ENCODE data around the gene AUP1.

AUP1 gene

DNA sequence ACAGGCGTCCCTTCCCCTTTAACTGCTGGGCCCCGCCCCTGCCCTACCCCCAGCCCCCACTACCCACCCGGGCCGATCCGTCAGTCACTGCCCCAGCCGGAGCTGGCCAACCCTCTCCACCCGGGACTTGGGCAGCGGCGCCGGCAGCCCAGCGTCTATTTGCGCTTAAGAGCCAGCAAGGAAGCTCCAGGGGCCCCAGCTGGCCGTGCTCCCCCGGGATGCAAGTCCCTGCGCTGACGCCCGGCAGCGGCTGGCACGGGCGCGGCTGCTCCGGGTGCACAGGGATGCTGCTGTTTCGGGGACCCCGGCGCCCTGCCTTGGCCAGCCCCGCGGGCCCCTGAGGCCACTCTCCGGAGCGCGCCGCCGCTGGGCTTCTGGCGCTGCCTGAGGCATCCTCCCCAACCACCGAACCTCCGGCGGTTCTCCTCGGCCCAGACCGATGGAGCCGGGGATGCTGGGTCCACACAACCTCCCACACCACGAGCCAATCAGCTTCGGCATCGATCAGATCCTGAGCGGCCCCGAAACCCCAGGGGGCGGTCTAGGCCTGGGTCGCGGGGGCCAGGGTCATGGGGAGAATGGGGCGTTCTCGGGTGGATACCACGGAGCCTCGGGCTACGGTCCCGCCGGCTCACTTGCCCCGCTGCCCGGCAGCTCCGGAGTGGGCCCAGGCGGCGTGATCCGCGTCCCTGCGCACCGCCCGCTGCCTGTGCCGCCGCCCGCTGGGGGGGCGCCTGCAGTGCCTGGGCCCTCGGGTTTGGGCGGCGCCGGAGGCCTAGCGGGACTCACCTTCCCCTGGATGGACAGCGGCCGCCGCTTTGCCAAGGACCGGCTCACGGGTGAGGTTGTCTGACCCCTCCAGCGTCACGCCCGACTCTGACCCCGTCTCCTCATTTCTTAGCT, 14.9 kb downstream of the AUP1 start, which contains the start of gene TLX2:
Gene TLX2 (plus strand): TSS at position 83 of the 903 bp plus-strand sequence. CDS start 357 bp downstream, at position 440.
- in situ Hi-C loops (cut with HindIII; ENCODE audit: low sequenced_read_pairs), result no loop called here

DNA sequence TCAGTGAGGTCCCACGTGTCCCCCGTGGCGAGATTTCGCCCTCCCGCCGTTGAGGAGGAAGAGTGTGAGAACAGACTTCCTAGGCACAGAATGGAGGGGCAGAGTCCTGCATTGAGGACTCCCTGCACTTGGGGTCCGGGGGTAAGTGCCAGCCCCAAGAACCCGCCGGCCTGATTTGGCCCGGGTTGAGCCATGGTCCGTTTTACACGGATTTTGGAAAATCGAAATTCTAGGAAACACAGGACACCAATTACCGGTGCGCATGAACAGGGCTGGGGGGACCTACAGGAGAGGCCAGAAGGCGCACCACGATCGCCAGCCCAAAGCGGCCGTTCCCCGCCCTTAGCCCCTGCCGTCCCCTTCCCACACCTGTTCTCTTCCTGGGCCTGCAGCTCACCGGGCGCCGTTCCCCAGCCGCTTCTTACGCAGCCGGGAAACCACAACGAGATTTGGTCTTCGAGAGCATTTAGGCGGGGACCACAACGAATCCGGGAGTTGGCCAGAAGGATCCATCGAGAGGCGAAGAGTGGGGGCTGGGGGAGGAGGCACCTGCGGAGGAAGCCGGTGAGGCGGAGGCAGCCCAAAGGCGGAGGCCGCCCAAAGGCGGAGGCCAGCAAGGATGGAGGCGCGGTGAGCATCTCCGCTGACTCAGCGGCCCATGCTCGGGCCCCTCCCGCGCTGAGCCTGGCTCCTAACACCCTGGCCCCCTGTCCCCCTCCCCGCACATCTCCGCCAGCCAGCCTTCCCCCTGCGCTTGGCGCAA, 15.7 kb downstream of the AUP1 start:
- in situ Hi-C loops (cut with HindIII; ENCODE audit: low sequenced_read_pairs), result no loop called here

DNA sequence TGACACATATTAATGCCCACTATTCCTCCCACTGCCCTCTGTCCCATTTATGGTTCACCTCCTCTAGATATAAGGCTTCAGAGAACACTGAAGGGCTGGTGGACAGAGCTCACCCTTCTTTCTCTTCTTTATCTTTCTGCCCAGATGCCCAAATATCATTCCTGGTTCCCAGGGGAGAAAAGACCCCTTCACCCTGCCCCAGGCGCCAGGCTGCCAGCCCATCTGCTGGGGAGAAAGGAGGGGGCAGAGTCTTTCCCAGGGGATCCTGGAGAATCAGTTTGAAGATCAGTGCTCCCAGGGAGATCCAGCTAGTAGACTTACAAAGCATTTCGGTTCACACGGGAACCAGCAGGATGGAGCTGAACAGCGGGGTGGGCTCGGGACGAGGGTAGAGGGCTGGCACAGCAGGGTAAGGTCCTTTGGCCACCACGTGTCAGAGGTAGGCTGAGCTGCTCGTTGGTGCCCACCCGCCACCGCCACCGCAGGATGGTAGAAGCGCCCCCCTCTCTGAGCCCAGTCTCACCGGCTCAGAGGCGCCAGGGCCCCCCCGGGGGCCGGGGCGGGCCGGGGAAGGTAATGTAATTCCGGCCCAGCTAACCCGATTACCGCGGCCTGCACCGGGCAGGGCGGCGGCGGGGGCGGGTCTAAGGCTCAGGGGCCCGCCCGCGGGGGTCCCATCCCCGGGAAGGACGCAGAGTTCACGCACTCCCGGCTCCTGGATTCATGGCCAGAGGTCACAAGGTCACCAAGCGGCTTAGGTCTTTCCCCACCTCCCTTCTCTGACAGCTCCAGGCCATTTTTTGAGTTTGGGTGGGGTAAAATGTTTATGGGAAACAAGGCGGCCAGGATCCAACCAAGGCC, 16.5 kb downstream of the AUP1 start:
- in situ Hi-C loops (cut with HindIII; ENCODE audit: low sequenced_read_pairs), result no loop called here

DNA sequence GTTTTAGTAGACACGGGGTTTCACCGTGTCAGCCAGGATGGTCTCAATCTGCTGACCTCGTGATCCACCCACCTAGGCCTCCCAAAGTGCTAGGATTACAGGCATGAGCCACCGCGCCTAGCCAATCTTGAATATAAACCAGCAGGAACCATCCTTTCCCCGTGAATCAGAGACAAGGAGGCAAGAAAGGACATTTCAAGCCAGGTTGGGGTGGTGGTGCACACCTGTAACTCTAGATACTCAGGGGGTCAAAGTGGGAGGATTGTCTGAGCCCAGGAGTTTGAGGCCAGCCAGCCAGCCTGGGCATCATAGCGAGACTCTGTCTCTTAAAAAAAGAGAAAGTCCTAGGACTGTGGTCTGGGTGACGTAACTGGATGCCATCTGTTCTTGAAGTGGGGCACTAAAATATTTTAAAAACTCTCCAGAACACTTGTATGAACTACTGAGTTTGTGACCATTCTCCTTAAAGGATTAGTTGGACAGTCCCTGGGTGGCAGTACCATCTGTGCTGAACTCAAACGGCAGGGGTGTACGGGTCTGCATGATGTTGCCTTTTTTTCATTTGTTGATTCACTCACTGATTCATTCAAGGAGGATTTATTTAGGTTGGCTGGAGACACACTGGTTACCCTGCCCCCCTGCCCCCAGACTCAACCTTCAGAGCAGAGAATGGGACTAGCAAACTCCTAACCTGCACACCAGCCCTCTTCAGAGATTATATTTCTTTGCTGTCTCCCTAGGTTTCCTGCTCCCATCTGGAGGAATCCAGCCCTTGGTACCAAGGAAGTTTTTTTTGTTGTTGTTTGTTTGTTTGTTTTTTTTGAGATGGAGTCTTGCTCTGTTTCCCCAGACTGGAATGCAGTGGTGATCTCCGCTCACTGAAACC, 18.2 kb downstream of the AUP1 start:
- in situ Hi-C loops (cut with HindIII; ENCODE audit: low sequenced_read_pairs), result no loop called here

GRCh38 chr2:74510272-74510671, 19.2 kb downstream of the AUP1 start:
- in situ Hi-C loops (cut with HindIII; ENCODE audit: low sequenced_read_pairs), result no loop called here

DNA sequence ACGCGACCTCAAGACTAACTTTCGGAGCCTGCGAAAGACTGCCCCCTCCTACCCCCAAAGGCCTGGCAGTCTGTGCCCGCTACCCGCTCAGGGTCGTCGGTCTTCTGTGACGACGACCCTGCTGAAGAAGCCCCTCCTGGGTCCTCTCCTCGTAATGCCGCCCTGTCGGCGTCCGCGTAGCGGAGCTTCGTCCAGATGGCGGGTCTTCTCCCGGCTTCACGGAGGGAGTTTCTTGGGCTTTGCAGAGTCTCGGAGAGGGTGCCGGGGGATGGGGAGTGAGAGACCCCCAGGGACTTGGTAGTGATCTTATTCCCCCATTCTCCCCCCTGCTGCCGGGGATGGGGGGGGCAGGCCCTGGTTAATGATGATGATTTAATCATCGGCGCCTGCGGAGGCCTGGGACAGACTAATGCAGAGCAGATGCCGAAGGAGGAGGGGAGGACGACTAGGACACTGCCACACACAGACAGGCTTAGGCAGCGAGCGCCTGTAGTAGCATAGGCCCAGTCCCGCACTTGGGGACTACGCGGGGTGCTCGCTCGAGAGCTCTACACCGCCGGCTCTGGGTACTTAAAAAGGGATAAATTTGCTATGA, 21.5 kb downstream of the AUP1 start:
- in situ Hi-C loops (cut with HindIII; ENCODE audit: low sequenced_read_pairs), result no loop called here

- in situ Hi-C loops (cut with HindIII; ENCODE audit: low sequenced_read_pairs), result no loop called here
These were observed 22.2 kb downstream of the AUP1 start, which contains the start of gene PCGF1 for GRCh38 chr2:74507145-74507925. Gene PCGF1 (minus strand): TSS chr2:74507695. CDS start chr2:74507668, 27 bp downstream.

DNA sequence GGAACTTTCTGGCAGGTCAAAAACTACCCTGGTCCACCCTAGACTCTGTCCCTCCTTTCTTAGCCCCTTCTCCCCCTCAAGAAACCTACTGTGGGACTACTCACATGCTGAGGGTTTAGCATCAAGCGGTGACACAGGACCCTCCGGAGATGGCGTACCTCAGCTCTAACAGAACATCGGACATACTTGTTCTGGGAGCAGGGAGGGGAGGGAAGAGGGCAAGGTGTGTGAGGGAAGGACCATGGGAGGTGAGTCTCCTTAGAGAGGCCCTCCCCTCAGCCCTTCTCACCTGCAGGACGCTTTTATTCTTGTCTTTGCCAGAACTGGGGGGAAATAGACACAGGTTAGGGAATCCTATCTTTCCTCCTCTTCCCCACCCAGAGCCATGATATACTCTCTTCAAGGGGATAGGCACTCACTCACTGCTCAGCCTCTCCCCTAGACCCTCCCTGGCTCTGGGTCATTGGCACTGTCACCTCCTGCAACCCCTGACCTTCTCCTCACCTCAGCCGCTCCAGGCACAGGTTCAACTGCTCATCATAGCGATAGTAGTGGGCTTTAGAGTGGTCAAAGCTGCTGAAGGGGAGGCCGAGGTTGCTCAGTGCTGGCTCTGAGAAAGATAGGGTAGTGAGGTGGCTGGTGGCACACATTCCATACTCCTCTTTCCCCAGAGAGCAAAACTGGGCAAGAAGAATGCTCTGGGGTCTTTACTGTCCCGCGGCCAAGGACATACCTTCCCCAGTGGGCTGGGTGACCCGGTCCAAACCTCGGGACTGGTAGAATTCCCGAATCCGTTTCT, 23.9 kb downstream of the AUP1 start:
- in situ Hi-C loops (cut with HindIII; ENCODE audit: low sequenced_read_pairs), result no loop called here

DNA sequence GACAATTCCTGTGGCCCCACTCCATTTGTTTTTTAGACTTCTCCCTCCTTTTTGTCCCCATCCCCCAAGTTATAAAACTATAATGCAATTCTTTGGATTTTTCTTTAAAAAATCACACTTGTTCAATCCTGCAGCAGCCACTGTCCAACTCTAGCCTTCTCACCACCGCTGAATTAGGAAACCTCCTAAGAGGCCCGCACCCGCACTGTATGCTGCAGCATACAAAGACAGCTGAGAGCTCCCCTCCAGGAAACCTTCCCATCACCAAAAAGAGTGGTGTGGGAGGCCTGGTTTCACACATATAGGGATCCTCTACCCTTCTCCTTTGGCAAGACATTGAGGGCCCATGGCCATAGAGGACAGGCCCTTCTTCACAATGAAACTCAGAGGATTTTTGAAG, 24.9 kb downstream of the AUP1 start:
- in situ Hi-C loops (cut with HindIII; ENCODE audit: low sequenced_read_pairs), result no loop called here

DNA sequence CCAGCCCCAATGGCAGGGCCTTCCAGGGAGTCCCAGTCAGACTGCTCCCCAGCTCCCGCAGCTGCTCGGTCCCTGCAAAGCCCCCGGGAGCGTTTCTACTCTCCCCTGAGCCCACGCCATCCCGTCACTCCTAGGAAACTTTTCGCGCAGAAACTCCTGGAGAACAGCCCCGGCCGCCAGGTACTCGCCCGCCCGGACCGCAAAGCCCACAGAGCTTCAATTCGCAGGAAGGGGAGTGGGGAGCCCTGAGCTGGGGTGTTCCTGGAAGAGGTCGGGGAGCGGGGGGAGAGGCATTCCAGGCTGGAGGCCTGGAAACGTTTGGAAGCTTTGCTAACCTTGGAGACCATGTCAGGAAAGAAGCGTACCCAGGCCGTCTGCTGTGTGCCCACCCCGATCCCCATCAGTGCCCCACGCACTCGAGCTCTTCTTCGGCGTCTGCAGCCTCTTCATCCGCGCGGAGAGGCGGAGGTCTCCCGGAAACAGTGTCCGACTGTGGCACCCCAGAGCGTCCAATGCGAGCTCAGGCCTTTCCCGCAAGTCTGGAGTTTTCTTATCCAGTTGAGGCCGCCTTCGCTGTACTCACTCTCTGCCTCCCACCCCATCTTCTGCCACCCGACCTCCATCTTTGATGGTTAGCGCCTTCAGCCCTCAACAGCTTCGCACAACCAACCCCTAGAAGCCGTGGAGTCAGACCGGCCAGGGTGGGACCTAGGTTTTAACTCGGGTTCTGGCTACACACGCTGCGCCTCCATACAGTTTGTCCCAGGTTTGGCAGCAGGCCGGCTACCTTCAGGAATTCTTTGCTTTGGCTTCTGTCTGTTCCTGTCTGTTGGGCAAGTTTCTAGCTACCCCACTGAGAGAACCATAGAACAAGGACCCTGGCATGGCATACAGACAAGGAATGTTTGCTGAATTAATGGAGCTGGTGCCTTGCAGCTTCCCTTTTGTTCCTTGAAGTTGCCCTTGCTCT, 25.7 kb downstream of the AUP1 start:
- in situ Hi-C loops (cut with HindIII; ENCODE audit: low sequenced_read_pairs), result no loop called here

DNA sequence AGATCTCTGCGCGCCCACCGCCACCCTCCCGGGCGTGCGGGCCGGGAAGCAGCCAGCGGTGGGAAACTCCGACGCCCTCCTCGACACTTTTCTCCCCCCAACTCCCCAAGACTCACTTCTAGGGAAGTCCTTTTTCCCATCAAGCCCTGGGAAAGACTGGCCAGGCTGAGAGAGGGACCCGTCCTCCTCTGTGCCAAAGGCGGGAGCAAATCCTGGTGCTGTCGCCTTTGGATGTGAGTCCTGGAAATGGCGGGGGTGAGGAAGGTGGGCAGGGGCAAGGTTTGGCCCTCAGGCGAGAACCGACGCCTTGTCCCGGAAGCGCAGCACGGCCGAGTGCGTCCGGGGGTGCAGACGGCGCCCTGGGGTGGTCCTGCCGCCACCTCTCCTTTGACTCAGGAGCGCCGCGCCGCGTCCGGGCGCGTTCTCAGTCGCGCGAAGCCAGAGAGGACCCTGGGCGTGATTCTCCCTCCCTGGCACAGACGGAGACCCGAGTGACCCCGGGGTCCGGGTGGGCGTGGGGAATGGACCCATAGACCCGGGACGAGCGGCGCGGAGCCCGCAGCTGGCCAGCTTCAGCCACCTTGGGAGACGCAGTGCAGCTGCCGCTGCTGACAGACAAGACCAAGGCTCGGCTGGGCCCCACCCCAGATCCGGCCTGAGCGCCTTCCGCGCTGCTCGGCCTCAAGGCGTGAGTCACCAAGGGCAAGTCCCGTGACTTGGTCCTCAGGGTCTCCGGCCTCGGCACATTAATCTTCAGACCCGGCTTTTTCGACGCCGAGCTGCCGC, 26.6 kb downstream of the AUP1 start:
- in situ Hi-C loops (cut with HindIII; ENCODE audit: low sequenced_read_pairs), result no loop called here

DNA sequence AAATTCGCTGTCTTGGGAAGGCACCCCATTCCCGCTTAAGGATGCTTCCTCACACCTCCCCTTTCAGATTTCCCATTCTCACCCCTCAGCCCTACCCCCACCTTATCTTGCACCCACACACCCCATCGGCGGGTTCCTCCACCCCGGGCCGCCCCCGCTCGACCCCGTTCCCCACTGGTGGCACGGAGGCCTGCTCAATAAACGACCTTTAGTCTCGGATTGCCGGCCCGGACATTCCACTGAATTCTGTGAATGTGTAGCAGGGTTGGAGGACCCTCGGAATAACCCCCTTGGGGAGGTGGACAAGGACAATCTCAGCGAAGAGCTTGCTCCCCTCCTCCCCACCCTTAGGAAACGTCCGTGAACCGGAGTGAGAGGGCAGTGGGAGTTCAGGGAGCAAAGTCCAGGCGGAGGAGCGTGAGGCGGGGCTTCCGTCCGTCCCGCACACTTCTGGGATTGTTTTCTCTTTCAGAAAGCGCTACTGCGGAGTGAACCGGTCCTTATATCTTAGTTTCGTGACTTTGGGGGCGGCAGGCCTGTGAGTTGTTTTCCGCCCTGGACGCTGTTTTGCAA, 27.3 kb downstream of the AUP1 start:
- in situ Hi-C loops (cut with HindIII; ENCODE audit: low sequenced_read_pairs), result no loop called here

DNA sequence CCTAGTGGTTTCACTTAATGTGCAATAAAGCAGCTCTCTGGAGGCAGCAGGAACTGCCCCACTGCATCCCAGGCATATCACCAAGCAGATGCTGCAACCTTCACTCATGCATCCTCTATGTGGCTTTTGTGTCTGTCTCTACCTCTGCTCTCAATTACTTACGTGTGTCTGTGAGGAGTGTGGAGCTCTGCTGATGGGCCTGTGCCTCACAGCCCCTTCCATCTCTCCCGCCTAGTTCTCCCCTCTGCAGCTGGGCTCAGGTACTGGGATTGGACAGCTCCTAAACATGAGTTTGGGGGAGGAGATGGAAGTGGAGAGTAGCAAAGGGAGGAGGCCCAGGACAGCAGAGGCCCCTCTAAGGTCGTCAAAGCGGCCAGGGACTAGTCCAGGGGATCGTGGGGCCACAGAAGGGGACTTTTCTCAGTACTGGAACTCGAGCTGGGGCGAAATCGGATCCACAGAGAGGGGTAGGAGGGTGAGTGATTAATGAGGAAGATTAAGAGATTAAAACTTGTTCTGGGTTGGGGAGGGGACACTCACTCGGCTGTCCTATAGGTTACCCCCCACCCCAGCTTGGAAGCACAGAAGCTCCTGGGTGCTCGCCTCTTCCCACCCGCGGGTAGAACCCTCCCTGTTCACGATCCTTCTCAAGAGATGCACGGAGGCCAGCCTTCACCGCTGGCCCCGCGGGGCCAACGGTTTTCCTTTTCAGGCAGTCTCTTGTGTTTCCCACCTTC, 28.0 kb downstream of the AUP1 start:
- in situ Hi-C loops (cut with HindIII; ENCODE audit: low sequenced_read_pairs), result no loop called here

- in situ Hi-C loops (cut with HindIII; ENCODE audit: low sequenced_read_pairs), result no loop called here
These were observed 28.9 kb downstream of the AUP1 start for GRCh38 chr2:74500578-74500946.

DNA sequence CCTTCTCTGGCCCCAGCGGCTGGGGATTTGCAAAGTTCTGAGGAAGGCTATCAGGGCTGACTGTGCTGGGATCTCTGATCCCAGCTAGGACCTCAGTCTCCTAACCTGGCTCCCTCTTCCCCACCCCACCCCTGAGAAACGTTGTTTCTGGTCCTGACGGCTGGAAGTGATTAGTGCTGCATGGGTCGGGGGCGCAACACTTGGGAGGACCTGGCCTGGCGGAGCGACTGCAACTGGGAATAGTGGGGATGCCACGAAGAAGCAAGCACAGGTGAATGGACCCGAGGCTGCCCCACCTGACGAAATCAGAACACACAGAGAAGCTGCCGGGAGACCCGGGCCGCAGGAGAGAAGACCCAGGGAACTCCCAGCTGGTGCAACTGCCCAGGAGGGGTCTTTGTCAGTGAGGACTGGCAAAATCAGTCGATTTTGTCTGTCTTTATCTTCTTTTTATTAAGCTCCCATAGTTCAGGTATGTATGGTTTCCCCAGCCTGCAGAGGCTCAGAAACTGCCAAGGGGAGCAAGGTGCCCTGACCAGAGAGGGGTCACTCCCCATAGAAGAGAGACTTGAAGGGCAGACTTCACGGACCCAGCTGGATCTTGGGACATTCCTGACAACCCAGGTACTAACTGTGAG, 29.4 kb downstream of the AUP1 start:
- in situ Hi-C loops (cut with HindIII; ENCODE audit: low sequenced_read_pairs), result no loop called here

Measured in DLD1 (cell line).